ENCODE measurements around the gene FOXRED1. TPM values are rescaled to one million over a fixed set of nuclear protein-coding genes. Genes with fewer than 3 reads are reported as not detected.

Gene FOXRED1
- total and polyA plus RNA-seq, 9 of the 15 experiments (the other 6 are each of a cell fraction or from before 2014, with no cell fraction given), result 14.1 to 94.4 (median 53.1) TPM

GRCh38 chr11:126256216-126256615, 12.7 kb upstream of the FOXRED1 start:
- ChIA-PET POLR2A (interaction anchor here (0.8 to 2.1 kb wide), 2 partner anchors 9 to 12 kb away, joined by 3 to 6 read pairs; partner anchors contain the start of genes FOXRED1 and SRPRA), CTCF (ENCODE audit: low intra/inter-chr PET ratio) (no interaction called here)
- FAIRE-seq, result no peak
- peak; percentile 66 for ATAC-seq
- H3K36me3 ChIP-seq (ENCODE audit: control insufficient read depth, insufficient read depth, low read length), result peaks cover 58% of the 10 kb centered on the region
- BruUV-seq (replicated peaks), result no TSS peak
- peak in 2 of 4 experiments; percentile 27 to 37 for DNase-seq (ENCODE audit: extremely low read depth in 1 of 4, low spot score in 3 of 4)
- H4K20me1 ChIP-seq (replicated peaks; ENCODE audit: control insufficient read depth, insufficient read depth, low read length), result no peaks in the 10 kb centered on the region
- no peak overlapping the region for H3K4me3 ChIP-seq
- H3K4me1 ChIP-seq (replicated peaks in 1 of 2; ENCODE audit: control insufficient read depth in 2 of 2, insufficient read depth in 2 of 2, low read length in 2 of 2), result peaks cover 0 to 6% of the 10 kb centered on the region in 2 experiments; a peak in 2 of 5 replicates
- no peaks in the 10 kb centered on the region for H3K27me3 ChIP-seq (ENCODE audit: control insufficient read depth in 2 of 2, insufficient read depth in 2 of 2, low read length in 2 of 2)
- 24% methylated on average over 4 of the region's 4 CpGs for WGBS (ENCODE audit: insufficient coverage, low coverage, missing lambda C conversion rate)
- no peaks in the 10 kb centered on the region for H3K9me1 ChIP-seq (ENCODE audit: control insufficient read depth, insufficient read depth, low read length)
- H3K4me2 ChIP-seq (ENCODE audit: insufficient read depth, low read length), result peak overlapping the region; percentile 31
- H3K9ac ChIP-seq (ENCODE audit: insufficient read depth in 1 of 2, low read depth in 2 of 2, low read length in 2 of 2), result no peak overlapping the region
- H3K27ac ChIP-seq (ENCODE audit: extremely low read depth, low read depth, low read length), result peak overlapping the region; percentile 28; the same call in 2 of the 3 replicates
- no peaks in the 10 kb centered on the region for H3K9me3 ChIP-seq (replicated peaks; ENCODE audit: control insufficient read depth, insufficient read depth, low read depth, low read length)
- in situ Hi-C loops (cut with MboI), result no loop called here
- intact Hi-C loops (cut with micrococcal nuclease), result no loop called here
- no peak overlapping the region for H2AFZ ChIP-seq (ENCODE audit: low read depth, low read length)
- H3K79me2 ChIP-seq (ENCODE audit: control insufficient read depth, insufficient read depth, low read length), result no peaks in the 10 kb centered on the region
- TF ChIP-seq ARID2 (IDR thresholded peaks at IDR 0.05) (no peak), ZNF584 (CRISPR knock-in tag; IDR thresholded peaks at IDR 0.05; ENCODE audit: low read depth) (no peak), HIVEP1 (CRISPR knock-in tag; IDR thresholded peaks at IDR 0.05) (no peak), IRF1 (CRISPR knock-in tag; IDR thresholded peaks at IDR 0.05; ENCODE audit: borderline replicate concordance) (no peak), C11orf30 (IDR thresholded peaks at IDR 0.05; ENCODE audit: low read depth) (no peak), NCOR1 (IDR thresholded peaks at IDR 0.05) (no peak), ZNF695 (CRISPR knock-in tag; IDR thresholded peaks at IDR 0.05) (no peak), DPF2 (IDR thresholded peaks at IDR 0.05) (peak; percentile 49; the same call in 1 of the 2 replicates), TEAD4 (IDR thresholded peaks at IDR 0.05; ENCODE audit: low read length) (peak; percentile 49; the same call in 1 of the 2 replicates), TEAD4 (CRISPR knock-in tag; IDR thresholded peaks at IDR 0.05; ENCODE audit: borderline replicate concordance) (no peak), MAZ (CRISPR knock-in tag; conservative IDR thresholded peaks at IDR 0.05 in 1 of 2, IDR thresholded peaks at IDR 0.05 in 1 of 2) (no peak), PRDM10 (IDR thresholded peaks at IDR 0.05; ENCODE audit: partially characterized antibody) (peak; percentile 83), CBFA2T2 (conservative IDR thresholded peaks at IDR 0.05) (peak; percentile 27; the same call in 1 of the 2 replicates), PKNOX1 (IDR thresholded peaks at IDR 0.05) (peak; percentile 64), POLR2AphosphoS5 (IDR thresholded peaks at IDR 0.05; ENCODE audit: control insufficient read depth, insufficient read depth, low read depth, low read length) (no peak), CAMTA2 (CRISPR knock-in tag; conservative IDR thresholded peaks at IDR 0.05) (no peak), HNRNPUL1 (IDR thresholded peaks at IDR 0.05; ENCODE audit: low read length) (no peak), FOXK2 (conservative IDR thresholded peaks at IDR 0.05 in 1 of 2, IDR thresholded peaks at IDR 0.05 in 1 of 2; ENCODE audit: low read depth in 2 of 2) (0 out of 4 replicates have a peak, but pooled peaks of 1 of the 2 experiments have one; percentile 33), ARID1B (IDR thresholded peaks at IDR 0.05) (peak; percentile 57), STAT5B (CRISPR knock-in tag; IDR thresholded peaks at IDR 0.05) (no peak)

Measured in K562 (cell line).